ENCODE results near the gene PURA.

Gene PURA

GRCh38 chr5:140114341-140115185 lies 654 bp downstream of the PURA start (continued):
- TF ChIP-seq ZFP41 (tag by site-specific recombination; IDR thresholded peaks at IDR 0.05; ENCODE audit: borderline replicate concordance) (no peak), ZNF175 (tag by site-specific recombination; IDR thresholded peaks at IDR 0.05) (no peak), PBX3 (CRISPR knock-in tag; IDR thresholded peaks at IDR 0.05) (no peak), SP7 (tag by site-specific recombination; IDR thresholded peaks at IDR 0.05) (no peak), BCL11A (tag by site-specific recombination; IDR thresholded peaks at IDR 0.05; ENCODE audit: low read depth) (no peak), ZNF785 (tag by site-specific recombination; IDR thresholded peaks at IDR 0.05) (no peak), ZSCAN30 (tag by site-specific recombination; IDR thresholded peaks at IDR 0.05) (peak; percentile 40; the same call in 1 of the 2 replicates), HOXA7 (CRISPR knock-in tag; IDR thresholded peaks at IDR 0.05; ENCODE audit: borderline replicate concordance) (no peak), PRDM4 (tag by site-specific recombination; IDR thresholded peaks at IDR 0.05) (0 out of 2 replicates have a peak, but pooled peaks have one; percentile 6), ZNF112 (tag by site-specific recombination; IDR thresholded peaks at IDR 0.05) (no peak), SCRT1 (tag by site-specific recombination; IDR thresholded peaks at IDR 0.05; ENCODE audit: borderline replicate concordance) (peak; percentile 83; the same call in 1 of the 2 replicates), ZBTB26 (tag by site-specific recombination; optimal IDR thresholded peaks at IDR 0.05) (peak; percentile 94), ZBTB10 (tag by site-specific recombination; IDR thresholded peaks at IDR 0.05) (no peak), REPIN1 (tag by site-specific recombination; IDR thresholded peaks at IDR 0.05; ENCODE audit: low read depth) (no peak), ZSCAN4 (tag by site-specific recombination; IDR thresholded peaks at IDR 0.05) (0 out of 2 replicates have a peak, but pooled peaks have one; percentile 91), KLF16 (tag by site-specific recombination; IDR thresholded peaks at IDR 0.05) (no peak), ZNF48 (tag by site-specific recombination; IDR thresholded peaks at IDR 0.05) (no peak), ZBTB21 (tag by site-specific recombination; IDR thresholded peaks at IDR 0.05) (0 out of 2 replicates have a peak, but pooled peaks have one; percentile 19), ZNF513 (tag by site-specific recombination; IDR thresholded peaks at IDR 0.05) (peak; percentile 74), ZNF585B (tag by site-specific recombination; IDR thresholded peaks at IDR 0.05) (no peak), ZBTB7A (tag by site-specific recombination; IDR thresholded peaks at IDR 0.05; ENCODE audit: low read depth) (no peak), ZNF26 (tag by site-specific recombination; IDR thresholded peaks at IDR 0.05) (no peak), ZNF426 (tag by site-specific recombination; IDR thresholded peaks at IDR 0.05) (no peak), BCL6B (tag by site-specific recombination; IDR thresholded peaks at IDR 0.05) (no peak), ZNF621 (tag by site-specific recombination; IDR thresholded peaks at IDR 0.05) (no peak)
